GM21360 (cell line): ENCODE measurements around the gene FGFBP3.
A peak's percentile ranks its signal among the peaks of the same experiment; 100 is the strongest.

Experiments
- ATAC-seq: cut with Tn5 transposase; IDR thresholded peaks from one replicate; pipeline ENCODE4 v1.9.1; 2021; ENCODE audit warnings: mild to moderate bottlenecking, moderate library complexity; ENCODE audit not compliant: unreplicated experiment

Gene FGFBP3

GRCh38 chr10:91909117-91909677 is at the start of gene FGFBP3:
Gene FGFBP3, minus strand, starts transcription at chr10:91909486. Its CDS starts 517 bp downstream, at chr10:91908969.
- no peak for ATAC-seq

- ATAC-seq: no peak
Measured at GRCh38 chr10:91957091-91957490, 47.8 kb upstream of the FGFBP3 start.

- no peak for ATAC-seq
Measured at GRCh38 chr10:91955114-91955513, 45.8 kb upstream of the FGFBP3 start.

- ATAC-seq: no peak
Measured at GRCh38 chr10:91953600-91954160, 44.4 kb upstream of the FGFBP3 start.

- no peak for ATAC-seq
Measured at GRCh38 chr10:91944880-91945630, 35.8 kb upstream of the FGFBP3 start.

GRCh38 chr10:91941426-91941825 is 32.1 kb upstream of the FGFBP3 start:
- ATAC-seq: no peak

GRCh38 chr10:91939653-91940052 is 30.4 kb upstream of the FGFBP3 start:
- no peak for ATAC-seq

GRCh38 chr10:91935886-91936285 is 26.6 kb upstream of the FGFBP3 start:
- no peak for ATAC-seq

- ATAC-seq: no peak
Measured at GRCh38 chr10:91932737-91933136, 23.5 kb upstream of the FGFBP3 start.

- ATAC-seq: no peak
Measured at GRCh38 chr10:91931526-91932190, 22.4 kb upstream of the FGFBP3 start.

- no peak for ATAC-seq
Measured at GRCh38 chr10:91930939-91931338, 21.7 kb upstream of the FGFBP3 start.

- no peak for ATAC-seq
Measured at GRCh38 chr10:91925022-91925320, 15.7 kb upstream of the FGFBP3 start.

- peak; percentile 22 for ATAC-seq
Measured at GRCh38 chr10:91924212-91925021, 15.1 kb upstream of the FGFBP3 start.

- ATAC-seq: peak; percentile 96
Measured at GRCh38 chr10:91923371-91924211, 14.3 kb upstream of the FGFBP3 start, which contains the start of gene BTAF1. Gene BTAF1, plus strand, starts transcription at chr10:91923770. Its CDS starts 307 bp downstream, at chr10:91924077.

GRCh38 chr10:91919651-91920050 is 10.4 kb upstream of the FGFBP3 start:
- ATAC-seq: no peak

GRCh38 chr10:91910467-91910866 is 1.2 kb upstream of the FGFBP3 start:
- no peak for ATAC-seq

GRCh38 chr10:91908337-91909116 is 759 bp downstream of the FGFBP3 start:
- peak; percentile 89 for ATAC-seq

- ATAC-seq: no peak
Measured at GRCh38 chr10:91907914-91908336, 1.4 kb downstream of the FGFBP3 start.

GRCh38 chr10:91907033-91907594 is 2.2 kb downstream of the FGFBP3 start:
- no peak for ATAC-seq
